Activated naive CD8-positive, alpha-beta T cell treated with anti-CD3 and anti-CD28 coated beads for 36 hours (primary cell): ENCODE measurements around the gene GSTM2. TPM values are rescaled to one million over a fixed set of nuclear protein-coding genes. Genes with fewer than 3 reads are reported as not detected.

ENCODE experiments used
- DNase-seq: peaks from one replicate; pipeline ENCODE4 v3.0.0; 2021
- H3K27ac Mint-ChIP-seq: one replicate; pipeline ENCODE4 v1.8.0; 2022; ENCODE audit warnings: mild to moderate bottlenecking, moderate library complexity, mixed read lengths
- H3K27me3 Mint-ChIP-seq: one replicate; pipeline ENCODE4 v1.8.0; 2022; ENCODE audit warnings: mild to moderate bottlenecking, mixed read lengths
- H3K36me3 Mint-ChIP-seq: one replicate; pipeline ENCODE4 v1.8.0; 2021; ENCODE audit warnings: mild to moderate bottlenecking, mixed read lengths
- H3K4me1 Mint-ChIP-seq: one replicate; pipeline ENCODE4 v1.8.0; 2021; ENCODE audit warnings: mixed read lengths
- H3K4me3 Mint-ChIP-seq: one replicate; pipeline ENCODE4 v1.8.0; 2022; ENCODE audit warnings: mild to moderate bottlenecking, moderate library complexity, mixed read lengths
- H3K9me3 Mint-ChIP-seq: one replicate; pipeline ENCODE4 v1.8.0; 2022; ENCODE audit warnings: mixed read lengths
- total RNA-seq, 2 experiments: library from RNA; stranded (reverse); gene quantifications; one replicate each; pipeline ENCODE4 v1.2.3, GENCODE V29; 2021

Gene GSTM2
- total RNA-seq, 2 experiments from 2014 or later = 7.4 to 8.5 TPM

DNA sequence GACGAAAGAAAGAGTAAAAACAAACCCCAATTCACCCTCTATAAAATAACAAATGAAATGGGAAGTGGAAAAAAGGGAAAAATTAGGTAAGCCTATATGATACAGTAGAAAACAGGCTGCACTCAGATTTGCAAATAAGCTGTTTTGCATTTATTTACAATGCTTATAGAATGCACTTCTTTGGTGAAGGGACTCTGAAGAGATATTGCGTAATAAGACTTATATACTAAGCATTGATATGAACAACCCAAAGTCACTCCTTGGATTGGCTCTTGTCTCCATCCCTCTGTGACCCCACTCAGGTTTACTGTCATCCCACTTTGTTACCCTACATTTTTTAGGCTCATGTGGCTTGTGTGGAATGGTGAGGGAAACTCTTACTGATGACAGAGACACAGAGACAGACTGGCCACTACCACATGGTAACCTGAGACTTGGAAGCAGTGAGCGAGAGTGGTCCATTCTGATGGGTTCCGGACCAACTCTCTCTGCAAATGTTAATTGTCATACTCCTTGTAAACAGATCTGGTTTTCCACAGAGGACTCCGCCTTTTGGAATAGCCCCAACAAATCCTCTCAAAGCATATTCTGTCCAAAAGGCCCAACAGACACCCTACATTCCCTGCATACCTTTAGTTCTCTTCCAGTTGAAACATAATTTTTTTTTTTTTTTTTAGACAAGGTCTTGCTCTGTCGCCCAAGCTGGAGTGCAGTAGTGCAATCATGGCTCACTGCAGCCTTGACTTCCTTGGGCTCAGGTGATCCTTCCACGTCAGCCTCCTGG, 55.2 kb downstream of the GSTM2 start:
- no peaks in the 10 kb centered on the region for H3K27me3 Mint-ChIP-seq
- no peaks in the 10 kb centered on the region for H3K36me3 Mint-ChIP-seq
- H3K9me3 Mint-ChIP-seq = no peaks in the 10 kb centered on the region
- DNase-seq = no peak
- H3K4me1 Mint-ChIP-seq = peaks cover 4% of the 10 kb centered on the region
- H3K4me3 Mint-ChIP-seq = no peak overlapping the region
- no peak overlapping the region for H3K27ac Mint-ChIP-seq

Other genes starting within 250 kb of the GSTM2 start
- gene PSMA5, start 241.6 kb upstream of the GSTM2 start, total RNA-seq = 100 to 1,000 TPM; 247 to 252 TPM
- not detected for gene SYPL2, start 201.5 kb upstream of the GSTM2 start, total RNA-seq
- gene ATXN7L2, start 184.2 kb upstream of the GSTM2 start, total RNA-seq = 10 to 100 TPM; 14.6 to 15.6 TPM
- gene CYB561D1, start 174.0 kb upstream of the GSTM2 start, total RNA-seq = 1 to 10 TPM; 6.3 to 8.1 TPM
- gene AMIGO1, start 158.3 kb upstream of the GSTM2 start, total RNA-seq = 1 to 10 TPM; 2.1 to 2.5 TPM
- under 1 TPM in 1 of 2 experiments, not detected in 1; 0.16 TPM for gene GPR61, start 128.2 kb upstream of the GSTM2 start, total RNA-seq
- gene GNAI3, start 119.4 kb upstream of the GSTM2 start, total RNA-seq = 1 to 10 TPM; 8.4 TPM
- gene GNAT2, start 48.4 kb upstream of the GSTM2 start, total RNA-seq = under 1 TPM; 0.64 to 0.91 TPM
- gene AMPD2, start 48.2 kb upstream of the GSTM2 start, total RNA-seq = 10 to 100 TPM; 89.5 to 91.4 TPM
- 1 to 10 TPM; 2.4 to 3.0 TPM for gene GSTM4, start 12.0 kb upstream of the GSTM2 start, total RNA-seq
- not detected for gene GSTM1, start 19.8 kb downstream of the GSTM2 start, total RNA-seq
- under 1 TPM in 1 of 2 experiments, not detected in 1; 0.06 TPM for gene GSTM5, start 44.2 kb downstream of the GSTM2 start, total RNA-seq
- gene GSTM3, start 73.0 kb downstream of the GSTM2 start, total RNA-seq = 10 to 100 TPM; 21.4 to 25.4 TPM
- gene EPS8L3, start 95.9 kb downstream of the GSTM2 start, total RNA-seq = not detected
- 10 to 100 TPM; 21.2 to 24.9 TPM for gene CSF1, start 242.8 kb downstream of the GSTM2 start, total RNA-seq